SK-N-SH treated with all-trans-retinoic acid at 6 μM for 48 hours (cell line): Measurements from ENCODE around the gene BAIAP2L1.
A peak's percentile ranks its signal among the peaks of the same experiment; 100 is the strongest.

ENCODE experiments used
- CSDC2 ChIP-seq: fragments of 250-450 bp; sonication (Bioruptor Pico); IDR thresholded peaks from 2 replicates; pipeline ENCODE4 v1.5.0; 2020; ENCODE audit warnings: mild to moderate bottlenecking, moderate library complexity
- ZNF70 ChIP-seq: fragments of 450-650 bp; formaldehyde crosslinking; IDR thresholded peaks from 2 replicates; pipeline ENCODE4 v1.5.0; 2020; ENCODE audit warnings: mild to moderate bottlenecking, moderate library complexity

DNA sequence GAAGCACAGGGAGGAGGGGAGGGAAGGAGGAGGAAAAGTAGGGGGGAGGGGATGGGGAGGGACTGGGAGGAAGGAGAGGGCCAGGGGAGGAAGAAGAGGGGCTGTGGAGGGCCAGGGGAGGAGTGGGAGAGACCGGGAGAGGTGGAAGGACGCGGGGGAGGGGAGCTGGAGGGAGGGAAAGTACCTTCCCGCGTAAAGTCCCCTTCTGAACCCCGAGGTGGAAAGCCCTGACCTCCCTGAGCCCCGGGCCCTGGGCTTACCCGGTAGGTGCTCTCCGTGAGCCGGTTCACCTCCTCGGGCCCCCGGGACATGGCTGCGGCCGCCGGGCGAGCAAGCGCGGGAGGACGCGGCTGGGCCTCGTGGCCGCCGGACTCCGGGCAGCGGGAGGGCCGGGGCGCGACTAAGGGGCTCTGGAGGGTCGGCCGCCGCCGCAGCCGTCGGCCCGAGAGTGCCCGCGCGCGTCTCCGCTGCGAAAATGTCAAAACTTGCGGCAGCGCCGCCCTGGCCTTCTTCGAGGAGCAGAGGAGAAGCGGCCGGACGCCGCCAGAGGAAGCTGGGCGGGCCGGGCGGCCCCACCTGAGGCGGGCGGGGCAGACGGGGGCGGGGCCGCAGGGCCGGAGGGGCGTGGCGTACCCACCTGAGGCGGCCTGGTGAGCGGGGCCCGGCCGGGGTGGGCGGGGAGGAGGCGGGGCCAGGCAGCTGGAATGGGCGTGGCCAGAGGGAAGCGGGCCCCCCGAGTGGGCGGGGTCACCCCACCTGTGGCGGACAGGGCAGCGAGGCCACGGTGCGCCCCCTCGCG lies at the start of gene BAIAP2L1:
- TF ChIP-seq ZNF70 (CRISPR knock-in tag) (no peak), CSDC2 (CRISPR knock-in tag) (peak; percentile 62; the same call in 1 of the 2 replicates)
